H9 (cell line): Measurements from ENCODE around the gene HSPB8. TPM values are rescaled to one million over a fixed set of nuclear protein-coding genes. Genes with fewer than 3 reads are reported as not detected.

Experiments used
- DNase-seq: peaks from one replicate; pipeline ENCODE4 v3.0.0-alpha.2; 2017
- H2AFZ ChIP-seq: one replicate; pipeline ENCODE4 v1.6.1; 2013; ENCODE audit warnings: mild to moderate bottlenecking, low read length, control low read depth, moderate library complexity
- H2AK5ac ChIP-seq: 2 replicates; pipeline ENCODE4 v1.6.1; 2013; ENCODE audit warnings: low read length, control low read depth, mixed read lengths; ENCODE audit not compliant: insufficient read length
- H2BK120ac ChIP-seq: one replicate; pipeline ENCODE4 v1.6.1; 2013; ENCODE audit warnings: low read depth, mild to moderate bottlenecking, low read length, control low read depth, inconsistent platforms; ENCODE audit not compliant: poor library complexity, severe bottlenecking
- H2BK12ac ChIP-seq: 2 replicates; pipeline ENCODE4 v1.6.1; 2013; ENCODE audit warnings: low read length, control low read depth, mixed read lengths, low read depth; ENCODE audit not compliant: insufficient read length
- H2BK15ac ChIP-seq: 2 replicates; pipeline ENCODE4 v1.6.1; 2013; ENCODE audit warnings: low read depth, low read length, control low read depth
- H2BK20ac ChIP-seq: one replicate; pipeline ENCODE4 v1.6.1; 2013; ENCODE audit warnings: low read depth, mild to moderate bottlenecking, low read length, control low read depth, inconsistent platforms; ENCODE audit not compliant: poor library complexity, severe bottlenecking
- H2BK5ac ChIP-seq: 2 replicates; pipeline ENCODE4 v1.6.1; 2013; ENCODE audit warnings: low read length, control low read depth, mixed read lengths; ENCODE audit not compliant: insufficient read length
- H3K14ac ChIP-seq: 2 replicates; pipeline ENCODE4 v1.6.1; 2013; ENCODE audit warnings: low read length, control low read depth; ENCODE audit not compliant: insufficient read depth
- H3K18ac ChIP-seq: 2 replicates; pipeline ENCODE4 v1.6.1; 2013; ENCODE audit warnings: low read depth, mild to moderate bottlenecking, mixed read lengths, low read length, control low read depth; ENCODE audit not compliant: insufficient read length
- H3K23ac ChIP-seq: 2 replicates; pipeline ENCODE4 v1.6.1; 2013; ENCODE audit warnings: low read length, control low read depth, mixed read lengths, low read depth; ENCODE audit not compliant: insufficient read length
- H3K23me2 ChIP-seq: 2 replicates; pipeline ENCODE4 v1.6.1; 2013; ENCODE audit warnings: low read depth, mild to moderate bottlenecking, mixed read lengths, low read length, control low read depth; ENCODE audit not compliant: insufficient read length, poor library complexity, severe bottlenecking
- H3K27ac ChIP-seq: 2 replicates; pipeline ENCODE4 v1.5.1; 2013; ENCODE audit warnings: low read length, control low read depth, mixed read lengths, low read depth; ENCODE audit not compliant: insufficient read length
- H3K27me3 ChIP-seq: 2 replicates; pipeline ENCODE4 v1.6.1; 2013; ENCODE audit warnings: low read length, control low read depth, inconsistent platforms; ENCODE audit not compliant: insufficient read depth
- H3K4ac ChIP-seq: 2 replicates; pipeline ENCODE4 v1.6.1; 2013; ENCODE audit warnings: low read depth, mild to moderate bottlenecking, control low read depth, inconsistent platforms, low read length, moderate library complexity
- H3K4me1 ChIP-seq: 2 replicates; pipeline ENCODE4 v1.6.1; 2013; ENCODE audit warnings: low read length, control low read depth, inconsistent platforms; ENCODE audit not compliant: insufficient read depth
- H3K4me2 ChIP-seq: 2 replicates; pipeline ENCODE4 v1.6.1; 2013; ENCODE audit warnings: low read length, control low read depth, mixed read lengths; ENCODE audit not compliant: insufficient read length, insufficient read depth
- H3K56ac ChIP-seq: 2 replicates; pipeline ENCODE4 v1.6.1; 2013; ENCODE audit warnings: low read depth, mild to moderate bottlenecking, mixed read lengths, low read length, control low read depth; ENCODE audit not compliant: insufficient read length
- H3K79me1 ChIP-seq: 2 replicates; pipeline ENCODE4 v1.6.1; 2013; ENCODE audit warnings: low read depth, mild to moderate bottlenecking, moderate library complexity, low read length, control low read depth, inconsistent platforms; ENCODE audit not compliant: insufficient read depth, poor library complexity, severe bottlenecking
- H3K79me2 ChIP-seq: 2 replicates; pipeline ENCODE4 v1.6.1; 2013; ENCODE audit warnings: low read length, control low read depth, inconsistent platforms; ENCODE audit not compliant: insufficient read depth
- H3K9ac ChIP-seq: 2 replicates; pipeline ENCODE4 v1.6.1; 2013; ENCODE audit warnings: low read length, control low read depth, mixed read lengths; ENCODE audit not compliant: insufficient read length; ENCODE audit errors: extremely low read depth
- H3K9me3 ChIP-seq: one replicate; pipeline ENCODE4 v1.6.1; 2013; ENCODE audit warnings: low read depth, low read length, inconsistent platforms; ENCODE audit not compliant: control insufficient read depth
- H3T11ph ChIP-seq: one replicate; pipeline ENCODE4 v1.6.1; 2013; ENCODE audit warnings: mild to moderate bottlenecking, low read length, control low read depth, inconsistent platforms
- H4K20me1 ChIP-seq: one replicate; pipeline ENCODE4 v1.6.1; 2013; ENCODE audit not compliant: control insufficient read depth, insufficient read length, insufficient read depth
- H4K5ac ChIP-seq: 2 replicates; pipeline ENCODE4 v1.6.1; 2013; ENCODE audit warnings: low read depth, mild to moderate bottlenecking, mixed read lengths, low read length, control low read depth; ENCODE audit not compliant: insufficient read length
- H4K8ac ChIP-seq: replicated peaks from 2 replicates; pipeline ENCODE4 v1.6.1; 2013; ENCODE audit warnings: low read length, control low read depth, mixed read lengths, low read depth; ENCODE audit not compliant: insufficient read length
- H4K91ac ChIP-seq: 2 replicates; pipeline ENCODE4 v1.6.1; 2013; ENCODE audit warnings: low read depth, mild to moderate bottlenecking, moderate library complexity, mixed read lengths, low read length, control low read depth; ENCODE audit not compliant: insufficient read length
- H3K27ac Mint-ChIP-seq, 3 experiments: 2 replicates in 2 of 3; 3 replicates in 1 of 3; pipeline ENCODE4 v1.8.0; 2020 to 2021; ENCODE audit warnings: mixed read lengths in 3 of 3, mild to moderate bottlenecking in 1 of 3, moderate library complexity in 1 of 3
- H3K27me3 Mint-ChIP-seq: 2 replicates; pipeline ENCODE4 v1.8.0; 2021; ENCODE audit warnings: low read depth, mild to moderate bottlenecking, moderate library complexity, mixed read lengths
- H3K36me3 Mint-ChIP-seq, 3 experiments: 2 replicates in 2 of 3; 3 replicates in 1 of 3; pipeline ENCODE4 v1.8.0; 2020 to 2021; ENCODE audit warnings: low read depth in 3 of 3, mixed read lengths in 3 of 3; ENCODE audit not compliant: insufficient read depth in 1 of 3
- H3K4me1 Mint-ChIP-seq, 2 experiments: 2 replicates each; pipeline ENCODE4 v1.8.0; 2020; ENCODE audit warnings: mixed read lengths in 2 of 2
- H3K4me3 Mint-ChIP-seq, 2 experiments: 2 replicates in 1 of 2; 3 replicates in 1 of 2; pipeline ENCODE4 v1.8.0; 2020 to 2021; ENCODE audit warnings: mild to moderate bottlenecking in 2 of 2, mixed read lengths in 2 of 2, moderate library complexity in 1 of 2
- H3K9me3 Mint-ChIP-seq, 2 experiments: 2 replicates in 1 of 2; 3 replicates in 1 of 2; pipeline ENCODE4 v1.8.0; 2020; ENCODE audit warnings: mild to moderate bottlenecking in 2 of 2, mixed read lengths in 2 of 2, moderate library complexity in 1 of 2
- WGBS: extraction: QIAGEN DNeasy Blood & Tissue Kit; methylation state at CpG from one replicate; pipeline ENCODE4 v1.1.7; 2013; ENCODE audit warnings: missing lambda C conversion rate, low lambda C conversion rate, mixed read lengths; ENCODE audit not compliant: insufficient read length; ENCODE audit errors: extremely low coverage; 5-methylcytosine and 5-hydroxymethylcytosine counted together
- total RNA-seq: library from RNA; stranded (reverse); gene quantifications from 2 replicates; pipeline ENCODE4 v1.2.1, GENCODE V29; 2021
- TF ChIP-seq, protein P1 (sequence below): fragments of 200-600 bp; sonication (generic); conservative IDR thresholded peaks from 3 replicates; pipeline ENCODE4 v1.8.0; 2021; ENCODE audit warnings: antibody characterized with exemption, mild to moderate bottlenecking

Gene HSPB8
- total RNA-seq, 1 experiment from 2014 or later = 3.0 TPM

GRCh38 chr12:119157528-119157927 lies 21.2 kb upstream of the HSPB8 start:
- H3K79me2 ChIP-seq = no peaks in the 10 kb centered on the region
- H3K56ac ChIP-seq = no peak overlapping the region
- WGBS = no CpG with 5 or more reads among the region's 6 CpGs
- TF ChIP-seq, protein P1, sequence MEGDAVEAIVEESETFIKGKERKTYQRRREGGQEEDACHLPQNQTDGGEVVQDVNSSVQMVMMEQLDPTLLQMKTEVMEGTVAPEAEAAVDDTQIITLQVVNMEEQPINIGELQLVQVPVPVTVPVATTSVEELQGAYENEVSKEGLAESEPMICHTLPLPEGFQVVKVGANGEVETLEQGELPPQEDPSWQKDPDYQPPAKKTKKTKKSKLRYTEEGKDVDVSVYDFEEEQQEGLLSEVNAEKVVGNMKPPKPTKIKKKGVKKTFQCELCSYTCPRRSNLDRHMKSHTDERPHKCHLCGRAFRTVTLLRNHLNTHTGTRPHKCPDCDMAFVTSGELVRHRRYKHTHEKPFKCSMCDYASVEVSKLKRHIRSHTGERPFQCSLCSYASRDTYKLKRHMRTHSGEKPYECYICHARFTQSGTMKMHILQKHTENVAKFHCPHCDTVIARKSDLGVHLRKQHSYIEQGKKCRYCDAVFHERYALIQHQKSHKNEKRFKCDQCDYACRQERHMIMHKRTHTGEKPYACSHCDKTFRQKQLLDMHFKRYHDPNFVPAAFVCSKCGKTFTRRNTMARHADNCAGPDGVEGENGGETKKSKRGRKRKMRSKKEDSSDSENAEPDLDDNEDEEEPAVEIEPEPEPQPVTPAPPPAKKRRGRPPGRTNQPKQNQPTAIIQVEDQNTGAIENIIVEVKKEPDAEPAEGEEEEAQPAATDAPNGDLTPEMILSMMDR = no peak
- no peak overlapping the region for H3K14ac ChIP-seq
- no peaks in the 10 kb centered on the region for H3K9me3 ChIP-seq
- H3K4me1 ChIP-seq = peaks cover 4% of the 10 kb centered on the region; the same call in 1 of the 2 replicates
- no peak overlapping the region for H3K18ac ChIP-seq
- no peak overlapping the region for H2BK5ac ChIP-seq
- no peak overlapping the region for H3K27ac ChIP-seq
- no peak overlapping the region for H3K9ac ChIP-seq
- DNase-seq = no peak
- no peak overlapping the region for H2BK120ac ChIP-seq
- Mint-ChIP-seq H3K27ac (0 out of 7 replicates have a peak overlapping the region, but pooled peaks of 1 of the 3 experiments have one; percentile 5), H3K27me3 (peaks cover 3% of the 10 kb centered on the region), H3K36me3 (peaks cover 7 to 11% (median 7%) of the 10 kb centered on the region in 3 experiments; a peak in 5 of 7 replicates), H3K9me3 (no peaks in the 10 kb centered on the region; a peak in 1 of 5 replicates), H3K4me3 (no peak overlapping the region), H3K4me1 (peaks cover 18 to 31% of the 10 kb centered on the region in 2 experiments)
- no peak overlapping the region for H2BK12ac ChIP-seq
- H2AK5ac ChIP-seq = no peak overlapping the region
- H4K5ac ChIP-seq = no peak overlapping the region
- H2BK15ac ChIP-seq = no peak overlapping the region
- H3K23ac ChIP-seq = no peak overlapping the region
- H3K27me3 ChIP-seq = no peaks in the 10 kb centered on the region
- no peak overlapping the region for H2AFZ ChIP-seq
- peaks cover 13% of the 10 kb centered on the region for H3K23me2 ChIP-seq
- H4K20me1 ChIP-seq = no peaks in the 10 kb centered on the region
- H3K4me2 ChIP-seq = no peak overlapping the region
- H4K8ac ChIP-seq = no peak overlapping the region
- H3K4ac ChIP-seq = no peak overlapping the region
- no peak overlapping the region for H3T11ph ChIP-seq
- no peaks in the 10 kb centered on the region for H3K79me1 ChIP-seq
- H4K91ac ChIP-seq = no peak overlapping the region
- H2BK20ac ChIP-seq = no peak overlapping the region
